NCI-H1092 treated with DMSO at 0.1 percent for 48 hours (cell line): ENCODE data around the gene DHRS12.

Source experiments
- DNase-seq: peaks from one replicate; lab custom pipeline; 2025; lab: John Stamatoyannopoulos, UW

DHRS12 gene

DNA sequence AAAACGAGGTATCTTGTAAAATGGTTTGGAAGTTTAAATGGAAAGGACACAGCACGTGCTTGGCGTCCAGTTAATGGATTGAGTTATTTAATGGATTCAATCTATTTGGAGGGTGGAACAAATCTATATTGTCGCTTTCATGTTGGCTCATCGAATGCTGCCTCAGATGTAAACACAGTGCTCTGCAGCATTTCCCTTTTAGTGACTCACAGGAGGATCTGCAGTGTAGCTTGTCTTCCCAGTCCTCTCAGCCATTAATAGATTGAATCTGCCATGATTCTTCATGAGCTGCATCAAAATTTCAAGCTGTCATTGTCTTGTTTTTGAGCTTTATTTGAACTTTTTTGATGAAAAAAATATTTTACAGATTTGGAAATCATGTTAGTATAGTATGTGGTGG, 44.7 kb downstream of the DHRS12 start:
- no peak for DNase-seq

DNA sequence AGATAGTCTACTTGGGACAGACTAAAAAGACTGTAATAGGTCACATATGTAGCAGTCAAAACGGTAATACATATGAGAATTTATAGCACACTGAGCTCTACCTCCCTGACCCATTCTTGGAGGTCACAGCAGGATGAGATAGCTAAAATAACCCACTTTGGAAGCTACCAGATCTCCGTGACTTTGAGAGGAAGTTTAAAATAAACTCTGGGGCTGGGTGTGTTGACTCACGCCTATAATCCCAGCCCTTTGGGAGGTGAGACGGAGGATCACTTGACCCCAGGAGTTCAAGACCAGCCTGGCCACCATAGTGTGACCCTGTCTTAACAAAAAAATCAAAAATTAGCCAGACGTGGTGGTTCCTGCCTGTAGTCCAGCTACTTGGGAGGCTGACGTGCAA, 45.3 kb downstream of the DHRS12 start:
- DNase-seq = no peak

DNA sequence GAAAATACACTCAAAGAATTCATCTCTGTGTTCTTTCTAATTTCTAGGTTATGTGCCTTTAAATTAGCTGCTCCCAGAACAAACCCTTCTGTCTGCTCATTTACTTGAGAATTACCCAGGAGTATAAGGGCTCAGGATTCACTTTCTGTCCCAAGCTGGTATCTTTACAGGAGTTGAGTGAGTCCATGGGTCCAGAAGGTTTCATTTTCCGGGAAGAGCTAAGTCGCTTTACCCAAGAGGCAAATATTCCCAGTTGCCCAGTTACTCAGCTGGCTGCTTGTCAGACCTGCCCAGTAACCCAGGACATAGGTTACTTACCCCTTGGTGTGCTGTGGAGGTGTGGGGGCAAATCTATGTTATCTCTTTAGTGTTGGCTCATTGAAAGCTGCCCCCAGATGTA, 47.3 kb downstream of the DHRS12 start:
- no peak for DNase-seq

DNA sequence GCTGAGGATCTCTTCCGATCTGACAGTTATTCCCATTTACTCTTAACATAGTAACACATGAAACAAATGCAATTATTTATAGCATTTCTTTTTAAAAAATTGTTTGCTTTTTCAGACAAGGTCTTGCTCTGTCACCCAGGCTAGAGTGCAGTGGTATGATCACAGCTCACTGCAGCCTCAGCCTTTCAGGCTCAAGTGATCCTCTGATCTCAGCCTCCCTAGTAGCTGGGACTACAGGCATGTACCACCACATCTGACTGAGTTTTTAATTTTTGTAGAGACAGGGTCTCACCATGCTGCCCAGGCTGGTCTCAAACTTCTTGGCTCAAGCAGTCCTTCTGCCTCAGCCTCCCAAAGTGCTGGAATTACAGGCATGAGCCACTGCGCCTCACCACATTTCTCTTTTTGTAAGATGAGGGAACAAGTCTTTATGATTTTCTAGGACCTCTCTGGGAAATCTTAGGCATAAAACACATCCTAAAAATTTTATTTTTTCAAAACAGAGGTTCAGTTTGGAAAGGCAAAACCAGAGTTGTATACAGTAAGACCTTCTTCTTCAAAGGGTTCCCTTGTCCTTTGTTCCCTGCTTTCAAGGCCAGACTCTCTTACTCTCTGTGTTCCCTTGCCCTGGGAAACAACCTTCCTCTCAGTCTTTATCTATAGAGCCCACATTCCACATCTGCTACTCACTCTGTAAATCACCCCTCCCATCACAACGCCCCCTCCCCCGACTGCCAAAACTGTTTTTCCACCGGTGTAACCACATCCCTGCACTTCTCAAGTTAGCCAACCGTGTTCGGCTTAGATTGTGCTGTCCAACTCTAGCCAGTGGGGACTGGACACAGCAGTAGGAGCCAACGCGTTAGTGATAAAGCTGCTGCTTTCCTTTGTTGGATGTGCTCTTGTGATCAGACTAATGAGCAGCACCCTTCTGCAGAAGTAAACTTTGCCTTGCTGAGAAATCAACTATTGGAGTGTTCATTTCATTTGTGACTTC, 56.2 kb downstream of the DHRS12 start:
- no peak for DNase-seq

DNA sequence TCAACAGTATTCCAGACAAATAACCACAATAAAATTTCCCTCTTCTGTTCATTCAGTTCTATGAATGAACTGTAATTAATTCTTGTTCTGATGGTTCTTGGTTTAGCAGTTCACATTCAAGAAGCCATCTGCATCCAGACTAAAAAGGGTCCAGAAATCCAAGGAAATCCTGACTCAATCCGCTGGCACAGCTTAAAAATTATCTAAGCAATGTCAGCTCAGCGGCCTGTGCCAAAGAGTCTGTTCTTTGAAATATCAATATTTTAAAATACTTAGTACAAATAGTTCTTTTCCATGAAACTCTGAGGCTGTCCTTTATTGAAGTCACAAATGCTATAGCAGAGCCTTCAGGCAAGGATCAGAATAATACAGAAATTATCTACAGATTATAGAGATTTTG, 57.2 kb downstream of the DHRS12 start:
- no peak for DNase-seq

DNA sequence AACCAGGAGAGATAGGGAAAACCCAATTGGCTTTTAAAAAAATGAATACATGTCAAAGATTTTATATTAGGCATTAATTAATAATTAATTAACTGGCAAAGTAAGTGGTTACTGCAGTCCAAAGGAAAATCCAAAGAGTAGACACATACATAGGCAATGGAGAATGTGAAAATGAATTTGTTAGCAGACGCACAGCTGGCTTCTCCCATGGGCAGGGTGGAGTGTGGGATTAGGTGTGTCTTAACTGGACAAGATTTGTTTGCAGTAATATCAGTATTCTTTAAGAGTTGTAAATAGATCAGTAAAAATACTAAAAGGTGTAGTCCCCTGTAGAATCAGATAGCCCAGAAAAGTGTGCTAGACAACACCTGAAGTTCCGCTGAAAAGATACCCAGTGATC, 58.7 kb downstream of the DHRS12 start:
- no peak for DNase-seq

DNA sequence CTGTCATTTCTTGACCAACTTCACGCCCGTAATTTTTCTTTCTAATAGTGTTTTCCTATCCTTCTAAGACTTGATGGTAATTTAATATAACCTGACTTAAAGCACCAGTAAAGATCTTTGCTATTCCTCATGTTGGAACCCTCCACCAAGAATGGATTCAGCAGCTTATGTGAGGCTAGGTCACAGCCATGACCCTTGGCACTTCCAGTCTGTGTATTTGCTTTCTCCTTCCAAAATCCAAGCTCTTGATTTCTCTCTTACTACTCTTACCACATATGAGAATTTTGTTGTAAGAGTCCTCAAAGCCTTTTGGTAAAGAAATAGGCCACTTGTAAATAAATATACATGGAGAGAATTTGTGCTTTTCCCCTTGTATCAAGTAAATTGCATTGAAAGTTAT, 61.4 kb downstream of the DHRS12 start:
- no peak for DNase-seq

DNA sequence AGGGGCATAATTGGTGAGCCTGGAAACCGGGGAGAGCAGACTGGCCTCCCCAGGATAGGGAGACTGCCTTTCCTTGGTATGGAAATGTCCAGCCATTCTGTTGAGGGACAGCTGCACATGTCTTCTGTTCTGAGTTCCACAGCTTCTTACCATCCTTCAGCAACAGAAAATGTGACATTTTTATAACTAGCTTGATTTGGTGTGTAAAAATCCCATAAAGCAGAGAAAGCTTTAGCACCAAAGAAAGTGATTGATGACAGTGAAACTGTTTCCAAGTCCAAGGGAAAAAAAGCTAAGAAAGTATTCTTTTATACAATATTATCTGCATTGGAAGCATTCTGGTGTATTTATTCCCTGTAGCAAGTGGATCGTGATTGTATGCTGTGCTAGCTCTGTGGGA, 61.9 kb downstream of the DHRS12 start:
- DNase-seq = no peak

DNA sequence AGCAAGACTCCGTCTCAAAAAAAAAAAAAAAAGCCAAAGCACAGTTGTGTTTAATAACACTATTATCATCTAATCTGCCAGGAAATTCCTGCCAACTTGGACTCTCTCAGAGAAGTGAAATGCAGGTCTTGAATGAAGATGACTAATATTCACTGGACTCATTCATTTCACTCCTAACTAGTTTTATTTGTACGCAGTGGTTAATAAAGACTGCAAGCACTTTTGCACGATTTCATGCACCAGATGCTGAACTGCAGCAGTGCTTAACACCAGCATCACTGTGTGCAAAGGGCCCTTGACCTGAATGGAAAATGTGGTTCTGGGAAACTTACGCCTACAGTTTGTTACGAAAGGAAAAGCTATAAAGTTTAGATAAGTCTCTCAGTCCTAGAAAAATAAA, 63.3 kb downstream of the DHRS12 start:
- DNase-seq = no peak

DNA sequence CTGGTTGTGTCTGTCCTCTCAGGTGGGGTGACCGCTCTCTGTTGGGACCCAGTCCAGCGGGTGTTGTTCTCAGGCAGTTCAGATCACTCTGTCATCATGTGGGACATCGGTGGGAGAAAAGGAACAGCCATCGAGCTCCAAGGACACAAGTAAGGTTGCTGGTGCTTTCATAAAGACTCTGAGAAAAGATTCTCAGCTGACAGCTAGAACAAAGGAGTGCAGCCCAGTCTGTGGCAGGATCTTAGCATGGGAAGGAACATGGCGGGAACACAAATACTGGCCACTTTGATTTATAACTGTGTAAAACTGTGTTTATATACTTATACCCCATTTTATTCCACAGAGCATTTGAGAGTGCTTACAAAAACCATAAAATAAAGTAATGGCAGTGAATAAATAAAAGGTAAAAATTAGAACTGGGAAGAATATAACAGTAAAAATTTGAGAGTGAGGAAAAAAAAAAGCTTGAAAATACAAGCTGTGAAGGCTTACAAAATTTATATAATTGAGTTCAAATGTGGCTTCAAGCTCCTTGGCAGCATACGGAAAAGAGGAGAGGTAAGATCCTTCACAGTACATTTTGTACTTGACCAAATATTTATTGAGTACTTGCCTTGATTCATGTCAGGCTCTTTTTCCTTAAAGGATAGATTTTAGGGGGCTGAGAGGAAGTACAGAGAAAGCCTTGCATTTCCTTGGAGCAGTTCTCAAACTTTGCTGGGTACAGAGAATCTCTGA, 64.8 kb downstream of the DHRS12 start:
- DNase-seq = no peak

DNA sequence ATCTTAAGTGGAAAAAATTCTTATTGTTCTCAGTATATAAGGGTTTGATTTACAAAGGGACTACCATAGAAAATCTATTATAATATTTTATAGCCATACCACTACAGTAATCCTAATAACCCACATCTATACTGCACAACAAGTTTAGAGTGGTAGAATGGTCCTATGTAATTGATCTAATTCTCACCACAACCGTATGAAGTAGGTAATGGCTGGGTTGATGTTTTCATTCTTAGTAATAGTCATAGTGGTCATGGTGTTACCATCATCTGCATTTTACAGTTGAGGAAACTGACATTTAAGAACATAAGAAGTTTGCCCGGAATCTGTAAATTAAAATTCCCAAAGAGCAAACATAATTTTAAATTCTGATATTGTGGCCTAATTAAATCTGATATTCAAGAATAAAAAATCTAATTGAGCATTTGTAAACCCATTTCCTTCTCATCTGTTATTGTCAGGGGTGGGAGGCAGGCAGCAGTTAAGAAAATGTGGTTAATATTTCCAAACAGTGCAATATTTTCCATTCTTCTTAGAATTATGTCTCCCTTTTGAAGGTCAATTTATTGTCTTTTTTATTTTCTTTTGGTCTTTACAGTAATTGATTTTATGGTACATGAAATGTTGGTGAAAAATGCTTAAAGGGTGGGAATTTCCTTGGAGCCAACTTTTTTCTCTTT, 65.6 kb downstream of the DHRS12 start:
- no peak for DNase-seq

DNA sequence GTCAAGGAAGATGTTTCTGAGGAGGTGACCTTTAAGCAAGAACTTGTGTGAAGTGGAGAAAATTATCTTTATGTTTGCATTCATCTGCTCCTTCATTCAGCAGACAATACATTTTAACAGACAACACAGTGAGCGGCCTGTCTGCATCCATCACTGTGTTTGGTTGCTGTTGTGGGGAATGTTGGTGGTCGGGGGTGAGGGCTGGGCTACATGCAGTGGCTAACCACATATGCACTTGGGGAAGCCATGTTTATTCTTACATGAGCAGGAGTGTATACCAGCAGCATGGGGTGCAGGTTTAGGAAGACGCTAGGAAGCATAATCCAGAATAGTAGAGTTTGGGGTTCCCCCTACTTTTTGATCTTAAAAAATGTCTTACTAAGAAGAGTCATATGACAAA, 66.4 kb downstream of the DHRS12 start:
- no peak for DNase-seq

DNA sequence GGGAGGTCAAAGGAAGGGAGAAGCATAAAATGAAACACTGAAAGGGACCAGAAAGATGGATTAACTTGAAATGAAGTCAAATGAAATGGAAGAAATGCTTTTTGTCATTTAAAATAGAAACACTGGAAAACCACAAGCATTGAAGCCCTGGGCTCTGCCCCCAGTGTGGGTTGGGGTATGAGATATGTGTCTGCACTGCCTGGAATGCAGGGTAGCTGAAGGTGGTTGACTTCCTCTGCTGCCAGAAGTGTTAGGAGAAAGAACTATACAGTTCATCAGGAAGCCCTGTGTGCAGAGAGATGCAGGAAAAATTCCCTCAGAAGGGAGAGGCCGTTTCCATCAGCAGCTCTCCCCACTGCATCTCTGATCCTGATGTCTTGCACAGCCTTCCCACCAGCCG, 69.2 kb downstream of the DHRS12 start:
- no peak for DNase-seq

DNA sequence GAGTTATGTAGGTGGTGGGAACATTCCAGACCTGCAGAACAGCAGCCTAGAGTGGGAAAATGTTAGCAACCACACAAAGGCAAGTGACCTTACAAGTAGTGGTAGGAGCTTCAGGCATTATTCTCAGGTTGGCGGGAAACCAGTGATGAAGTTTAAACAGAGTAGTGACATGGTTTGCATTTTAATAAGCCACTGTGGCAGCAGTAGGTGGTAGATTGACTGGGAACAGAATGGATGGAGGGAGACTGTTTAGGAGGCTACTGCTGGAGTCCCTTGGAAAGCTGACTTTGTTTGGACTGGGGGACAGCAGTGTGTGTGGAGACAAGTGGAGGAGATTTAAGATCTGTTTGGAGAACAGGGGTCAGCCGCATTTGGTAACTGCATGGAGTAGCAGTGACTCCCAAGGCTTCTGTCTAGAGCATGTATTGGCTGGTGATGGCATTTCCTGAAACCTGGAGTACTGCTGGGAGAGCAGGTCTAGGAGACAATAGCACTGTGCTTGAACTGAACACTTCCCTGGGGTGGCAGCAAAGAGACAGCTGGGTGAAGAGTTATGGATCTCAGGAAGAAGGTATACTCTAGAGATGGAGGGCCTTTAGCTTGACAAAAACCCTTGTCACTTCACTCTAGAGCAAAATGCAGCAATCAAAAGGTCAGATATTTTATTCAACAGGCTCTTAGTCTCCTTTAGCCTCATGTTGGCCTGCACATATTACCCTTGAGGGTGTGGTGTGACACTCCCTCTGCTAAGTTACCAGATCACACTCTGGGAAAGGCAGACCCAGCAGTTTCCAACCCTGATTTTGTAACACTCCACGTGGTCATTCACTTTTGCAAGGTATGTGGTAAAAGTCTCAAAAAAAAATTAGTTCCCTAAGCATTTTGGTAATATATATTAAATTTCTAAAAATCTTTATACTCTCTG, 70.3 kb downstream of the DHRS12 start:
- DNase-seq = no peak

DNA sequence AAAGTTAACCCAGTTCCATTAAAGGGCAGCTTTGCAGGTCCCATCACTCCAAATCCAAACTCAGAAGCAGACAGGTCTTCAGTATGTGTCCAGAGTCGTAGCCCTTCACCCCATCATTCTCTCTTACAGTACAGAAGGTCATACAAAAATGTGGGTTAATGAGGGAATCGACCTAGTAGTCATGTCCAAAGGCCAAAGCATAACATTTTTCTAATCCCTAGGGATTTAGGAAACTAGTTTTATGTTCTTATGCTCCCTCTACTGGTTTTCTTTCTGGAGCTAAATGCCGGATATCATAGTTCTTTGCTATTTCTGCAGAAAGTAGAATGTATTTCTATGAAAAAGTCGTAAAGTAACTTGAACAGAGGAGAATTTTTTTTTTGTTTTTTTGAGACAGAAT, 72.2 kb downstream of the DHRS12 start:
- DNase-seq = no peak

DNA sequence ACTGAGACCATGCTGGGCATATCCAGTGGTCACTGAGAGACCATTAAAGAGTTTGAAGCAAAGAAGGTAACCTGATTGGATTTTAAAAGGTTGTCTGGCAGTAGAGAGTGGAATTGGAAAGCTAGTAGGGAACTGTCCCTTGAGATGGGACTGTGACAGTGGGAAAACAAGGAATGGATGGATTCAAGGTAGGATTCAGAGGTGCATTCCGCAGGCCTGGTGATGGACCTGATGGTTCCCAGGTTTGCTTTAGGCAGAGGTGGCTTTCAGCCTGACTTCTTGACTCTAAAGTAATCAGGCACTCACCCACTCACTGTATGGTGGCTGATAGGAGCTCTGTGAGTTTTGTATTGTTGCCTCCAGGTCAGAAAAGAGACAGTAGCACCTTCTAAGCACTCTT, 73.0 kb downstream of the DHRS12 start:
- DNase-seq = no peak

DNA sequence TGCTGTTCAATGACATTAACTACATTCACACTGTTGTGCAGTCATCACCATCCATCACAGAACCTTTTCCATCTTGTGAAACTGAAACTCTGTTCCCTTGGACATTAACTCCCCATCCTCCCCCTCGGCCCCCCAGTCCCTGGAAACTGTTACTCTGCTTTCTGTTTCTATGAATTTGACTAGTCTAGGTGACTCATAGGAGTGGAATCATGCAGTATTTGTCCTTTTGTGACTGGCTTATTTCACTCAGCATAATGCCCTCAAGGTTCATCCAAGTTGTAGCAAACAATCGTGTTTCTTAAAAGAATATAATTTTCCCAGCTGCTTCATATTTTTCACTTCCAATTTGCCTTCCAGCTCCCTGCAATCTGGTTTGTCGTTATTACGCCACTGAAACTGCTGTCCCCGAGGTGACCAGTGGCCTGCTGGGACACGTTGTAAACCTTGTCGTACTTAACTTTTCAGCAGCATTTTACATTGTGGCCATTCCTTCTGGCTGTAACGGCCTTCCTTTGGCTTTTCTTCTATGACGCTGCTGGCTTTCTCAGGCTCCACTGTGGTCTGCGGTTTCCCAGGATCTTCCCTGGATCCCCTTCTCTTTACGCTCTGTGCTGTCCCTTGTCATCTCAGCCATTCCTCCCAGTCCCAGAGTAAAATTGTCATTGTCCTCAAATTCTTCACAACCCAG, 74.0 kb downstream of the DHRS12 start:
- DNase-seq = no peak

DNA sequence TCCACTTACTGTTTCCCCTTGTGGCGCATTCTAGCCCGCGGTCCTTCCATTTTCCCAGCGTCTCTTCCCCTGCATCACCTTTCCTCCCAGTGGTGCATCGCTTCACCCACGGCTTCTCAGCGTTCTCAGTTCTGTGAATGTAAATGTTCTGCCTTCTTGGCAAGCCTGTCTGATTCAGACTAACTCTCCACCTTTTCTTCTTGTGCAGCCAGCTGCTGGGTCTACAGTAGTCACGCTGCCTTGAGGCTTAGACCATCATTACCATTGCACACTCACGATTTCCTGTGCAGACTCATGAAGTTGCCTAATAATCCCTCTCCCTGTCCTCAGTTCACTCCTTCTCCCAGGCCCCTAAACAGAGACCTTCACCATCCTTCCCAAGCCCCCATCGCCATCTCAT, 75.0 kb downstream of the DHRS12 start:
- DNase-seq = no peak

DNA sequence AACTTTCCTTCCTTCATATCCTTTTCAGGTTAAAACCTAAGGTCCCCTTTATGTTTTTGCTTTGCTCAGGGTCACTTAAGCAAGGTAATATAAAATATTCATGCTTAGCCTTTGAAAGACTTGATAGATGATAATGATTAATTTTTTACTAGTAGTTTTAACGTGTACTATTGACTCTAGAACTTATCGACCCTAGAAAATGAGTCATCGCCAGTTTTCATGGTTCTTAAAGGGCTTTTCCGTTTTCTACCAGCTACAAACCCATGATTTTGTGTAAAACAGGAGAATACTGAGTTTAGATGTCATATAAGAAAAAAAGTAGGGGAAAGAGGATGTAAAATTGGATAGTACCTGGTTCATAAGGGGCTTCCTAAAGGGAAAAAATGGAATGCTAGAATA, 75.7 kb downstream of the DHRS12 start:
- no peak for DNase-seq

DNA sequence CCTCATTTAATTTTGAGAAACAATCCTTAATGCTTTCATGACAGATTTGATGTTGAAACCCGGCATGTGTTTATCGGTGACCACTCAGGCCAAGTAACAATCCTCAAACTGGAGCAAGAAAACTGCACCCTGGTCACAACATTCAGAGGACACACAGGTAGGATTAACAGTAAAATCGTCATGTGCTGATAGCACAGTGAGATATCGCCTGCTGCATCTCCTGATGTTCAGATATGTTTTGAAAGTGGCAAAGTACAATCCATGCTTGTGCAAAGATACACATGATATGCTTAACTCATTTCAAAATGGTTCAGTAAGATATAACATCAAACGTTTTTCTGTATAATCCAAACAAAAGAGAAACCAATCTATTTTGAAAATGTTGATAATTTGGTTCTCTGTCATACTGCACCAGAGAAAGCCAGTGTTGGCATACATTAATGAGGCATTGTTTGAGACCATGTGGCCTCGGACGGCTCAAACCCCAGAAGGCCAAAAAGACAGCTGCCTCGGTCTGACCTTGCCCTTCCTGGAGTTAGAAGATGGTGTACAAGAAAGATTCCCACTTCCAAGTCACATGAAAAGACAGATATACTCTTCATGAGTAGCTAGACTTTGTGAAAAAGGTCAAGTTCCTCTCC, 76.2 kb downstream of the DHRS12 start:
- DNase-seq = no peak
